Natural killer cell treated with Interleukin-12 subunit alpha and Interleukin-12 subunit beta and Interleukin-15 and Interleukin-18, amount 100 ng/mL, for 72 hours (primary cell): ENCODE measurements around the gene ECHS1. TPM values are rescaled to one million over a fixed set of nuclear protein-coding genes. Genes with fewer than 3 reads are reported as not detected.

Experiments
- ATAC-seq, 2 donors: fragments of 150-1000 bp; cut with Tn5 transposase in 1 of 2; sonication (Bioruptor Pico), chemical (Tn5 transposase) in 1 of 2; 2 replicates each; pipeline ENCODE4 v1.10.0; 2021
- DNase-seq: peaks from one replicate; pipeline ENCODE4 v3.0.0; 2022; ENCODE audit warnings: low spot score
- H3K27ac Mint-ChIP-seq, 2 donors: 1 replicate in 1 of 2; 2 replicates in 1 of 2; pipeline ENCODE4 v1.8.0; 2022; ENCODE audit warnings: mixed read lengths in 2 of 2, mild to moderate bottlenecking in 1 of 2, moderate library complexity in 1 of 2
- H3K27me3 Mint-ChIP-seq, 2 donors: 1 replicate in 1 of 2; 2 replicates in 1 of 2; pipeline ENCODE4 v1.8.0; 2022; ENCODE audit warnings: mixed read lengths in 2 of 2
- H3K36me3 Mint-ChIP-seq: one replicate; pipeline ENCODE4 v1.8.0; 2022; ENCODE audit warnings: mixed read lengths
- H3K4me1 Mint-ChIP-seq, 2 donors: 1 replicate in 1 of 2; 2 replicates in 1 of 2; pipeline ENCODE4 v1.8.0; 2022; ENCODE audit warnings: low read depth in 2 of 2, mixed read lengths in 2 of 2, mild to moderate bottlenecking in 1 of 2
- H3K4me3 Mint-ChIP-seq: one replicate; pipeline ENCODE4 v1.8.0; 2022; ENCODE audit warnings: mixed read lengths
- H3K9me3 Mint-ChIP-seq: 2 replicates; pipeline ENCODE4 v1.8.0; 2022; ENCODE audit warnings: mixed read lengths
- total RNA-seq, 2 donors: library from RNA; stranded (reverse); gene quantifications; one replicate each; pipeline ENCODE4 v1.2.3, GENCODE V29; 2022

The ECHS1 gene
- total RNA-seq, 2 donors from 2014 or later, result 44.5 to 52.7 TPM

DNA sequence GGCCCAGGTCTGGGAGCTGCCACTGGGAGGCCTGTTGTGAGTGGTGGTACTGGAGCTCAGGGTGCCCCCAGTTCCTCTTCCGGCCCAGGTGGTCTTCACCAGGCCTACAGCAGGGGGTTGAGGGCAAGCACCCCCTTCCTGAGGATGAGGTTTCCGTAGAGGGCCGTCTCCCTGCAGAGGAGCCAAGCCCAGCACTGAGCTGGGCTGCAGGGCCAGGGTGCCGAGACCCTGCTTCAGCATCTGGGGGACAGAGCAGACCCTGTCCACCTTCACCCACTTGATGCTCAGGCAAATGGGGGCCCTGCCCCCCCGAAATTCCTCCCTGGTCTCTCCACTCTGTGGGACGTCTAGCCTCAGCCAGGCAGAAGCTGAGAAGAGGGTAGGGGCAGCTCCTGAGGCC lies 17.9 kb downstream of the ECHS1 start:
- Mint-ChIP-seq H3K9me3 (no peaks in the 10 kb centered on the region), H3K27me3 (no peaks in the 10 kb centered on the region), H3K4me1 (no peaks in the 10 kb centered on the region), H3K27ac (no peak overlapping the region), H3K36me3 (no peaks in the 10 kb centered on the region), H3K4me3 (no peak overlapping the region)
- ATAC-seq, result no peak
- no peak for DNase-seq

DNA sequence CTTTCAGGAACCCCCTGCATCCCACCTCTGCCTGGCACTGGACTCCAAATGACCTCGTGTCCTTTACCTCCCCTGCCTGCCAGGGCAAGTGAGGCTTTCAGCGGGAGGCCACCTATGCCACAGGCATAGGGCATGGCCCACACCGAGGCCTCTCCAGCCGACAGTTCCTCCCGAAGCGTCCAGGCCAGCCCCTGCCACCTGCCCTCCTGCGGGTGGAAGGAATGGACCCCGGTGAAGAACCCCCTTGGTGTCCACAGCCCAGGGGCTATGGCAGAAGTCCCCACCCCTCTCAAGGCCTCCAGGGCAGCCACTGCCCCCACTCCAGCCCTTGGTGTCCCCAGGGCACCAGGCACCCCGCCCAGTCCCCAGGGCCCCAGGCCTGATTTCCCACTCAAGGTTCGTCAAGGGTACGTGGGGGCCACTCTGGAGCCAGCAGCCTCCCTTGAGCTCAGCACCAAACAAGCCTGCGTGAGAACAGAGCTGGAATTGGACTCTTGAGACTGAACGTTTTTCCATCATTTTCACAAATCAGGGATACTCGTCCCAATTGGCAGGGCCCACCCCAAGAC lies 18.4 kb downstream of the ECHS1 start:
- no peak overlapping the region for H3K27ac Mint-ChIP-seq

GRCh38 chr10:133353988-133354605 lies 19.1 kb downstream of the ECHS1 start:
- Mint-ChIP-seq H3K9me3 (no peaks in the 10 kb centered on the region), H3K4me1 (peaks cover 2 to 3% of the 10 kb centered on the region in 2 donors), H3K36me3 (no peaks in the 10 kb centered on the region), H3K27me3 (peaks cover 2 to 5% of the 10 kb centered on the region in 2 donors), H3K4me3 (no peak overlapping the region), H3K27ac (no peak overlapping the region)
- ATAC-seq (no peak), DNase-seq (no peak)

More for the DNA sequence above, 18.4 kb downstream of the ECHS1 start:
- Mint-ChIP-seq H3K27me3 (no peaks in the 10 kb centered on the region), H3K4me1 (no peaks in the 10 kb centered on the region), H3K36me3 (no peaks in the 10 kb centered on the region), H3K9me3 (no peaks in the 10 kb centered on the region), H3K4me3 (no peak overlapping the region)
- DNase-seq (no peak), ATAC-seq (no peak)

DNA sequence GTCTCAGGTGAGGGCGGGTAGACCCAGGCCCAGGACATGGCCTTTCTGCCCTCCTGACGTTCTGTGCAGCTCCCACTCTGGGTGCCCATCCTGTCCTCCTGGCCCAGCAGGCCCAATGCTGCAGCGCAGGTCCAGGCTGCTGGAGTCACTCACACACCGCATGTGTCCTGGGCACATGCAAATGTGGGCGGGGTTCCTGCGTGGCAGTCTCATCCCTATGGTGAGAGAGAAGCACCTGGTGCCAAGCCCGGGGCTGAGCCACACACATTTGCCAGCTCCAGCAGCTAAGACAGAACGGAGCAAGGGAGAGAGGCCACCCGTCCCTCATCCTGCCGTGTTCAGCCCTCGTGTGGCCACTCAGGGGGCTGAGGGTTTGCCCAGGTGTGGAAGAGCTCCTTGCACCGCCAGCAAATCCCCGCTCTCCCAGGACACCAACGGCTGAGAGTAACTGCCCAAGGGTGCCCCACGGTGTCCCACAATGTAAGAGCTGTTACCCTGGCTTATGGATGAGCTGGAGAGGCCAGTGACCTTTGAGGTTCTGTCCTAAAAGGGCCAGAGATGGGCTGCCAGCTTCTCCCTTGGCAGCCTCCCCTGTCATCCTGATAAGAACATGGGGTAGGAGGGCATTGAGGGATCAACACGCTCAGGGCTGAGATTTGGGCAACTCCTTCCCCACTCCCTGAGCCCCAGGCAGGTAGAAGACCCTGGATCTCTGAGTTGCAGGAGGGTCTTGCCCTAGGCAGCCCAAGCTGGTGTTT lies 19.8 kb downstream of the ECHS1 start:
- ATAC-seq, result no peak
- no peaks in the 10 kb centered on the region for H3K9me3 Mint-ChIP-seq
- no peak overlapping the region for H3K4me3 Mint-ChIP-seq
- no peaks in the 10 kb centered on the region for H3K36me3 Mint-ChIP-seq
- DNase-seq, result no peak
- H3K4me1 Mint-ChIP-seq, result peaks cover 3 to 5% of the 10 kb centered on the region in 2 donors
- peaks cover 4 to 9% of the 10 kb centered on the region in 2 donors for H3K27me3 Mint-ChIP-seq
- no peak overlapping the region for H3K27ac Mint-ChIP-seq

DNA sequence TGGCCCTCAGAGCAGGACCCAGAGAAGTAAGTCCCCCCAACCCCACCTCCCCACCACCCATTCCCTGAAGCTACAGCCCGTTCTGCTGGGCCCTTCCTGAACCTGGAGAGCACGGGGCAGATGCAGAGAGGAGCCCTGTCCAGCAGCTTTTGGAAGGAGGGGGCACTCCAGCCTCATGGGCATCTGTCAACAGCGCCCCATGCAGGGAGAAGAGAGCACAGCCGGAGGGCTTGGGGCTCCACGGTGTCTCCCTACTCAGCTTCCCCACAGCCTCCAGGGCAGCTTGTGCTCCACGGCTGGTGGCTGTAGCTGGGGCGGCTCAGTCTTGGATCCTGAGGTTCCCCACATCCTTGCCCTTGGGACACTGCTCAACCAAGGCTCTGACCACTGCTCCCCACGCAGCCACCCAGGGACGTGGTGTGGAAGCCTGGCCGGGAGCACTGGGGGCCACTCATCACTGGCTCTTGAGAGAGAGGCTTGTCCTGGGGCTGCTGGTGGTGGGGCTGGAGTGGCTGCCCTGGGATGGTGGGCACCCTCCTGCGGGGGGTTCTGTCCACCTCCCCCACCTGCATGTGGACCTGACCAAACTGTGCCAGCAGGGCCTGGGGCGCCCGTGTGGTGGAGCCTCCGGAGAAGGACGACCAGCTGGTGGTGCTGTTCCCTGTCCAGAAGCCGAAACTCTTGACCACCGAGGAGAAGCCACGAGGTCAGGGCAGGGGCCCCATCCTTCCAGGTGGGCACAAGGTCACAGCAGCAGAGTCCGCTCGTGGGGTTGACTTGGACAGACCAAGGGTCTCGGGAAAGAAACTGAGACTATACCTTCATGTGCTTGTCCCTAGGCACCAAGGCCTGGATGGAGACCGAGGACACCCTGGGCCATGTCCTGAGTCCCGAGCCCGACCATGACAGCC lies 21.5 kb downstream of the ECHS1 start:
- Mint-ChIP-seq H3K4me3 (no peak overlapping the region), H3K9me3 (no peaks in the 10 kb centered on the region), H3K27ac (no peak overlapping the region), H3K4me1 (peaks cover 3 to 5% of the 10 kb centered on the region in 2 donors), H3K36me3 (no peaks in the 10 kb centered on the region), H3K27me3 (peaks cover 4 to 9% of the 10 kb centered on the region in 2 donors)
- no peak for DNase-seq
- no peak for ATAC-seq

- no peak overlapping the region for H3K27ac Mint-ChIP-seq
- H3K9me3 Mint-ChIP-seq, result no peaks in the 10 kb centered on the region
- peaks cover 4 to 9% of the 10 kb centered on the region in 2 donors for H3K27me3 Mint-ChIP-seq
Observed at GRCh38 chr10:133350950-133351329, 22.2 kb downstream of the ECHS1 start.

DNA sequence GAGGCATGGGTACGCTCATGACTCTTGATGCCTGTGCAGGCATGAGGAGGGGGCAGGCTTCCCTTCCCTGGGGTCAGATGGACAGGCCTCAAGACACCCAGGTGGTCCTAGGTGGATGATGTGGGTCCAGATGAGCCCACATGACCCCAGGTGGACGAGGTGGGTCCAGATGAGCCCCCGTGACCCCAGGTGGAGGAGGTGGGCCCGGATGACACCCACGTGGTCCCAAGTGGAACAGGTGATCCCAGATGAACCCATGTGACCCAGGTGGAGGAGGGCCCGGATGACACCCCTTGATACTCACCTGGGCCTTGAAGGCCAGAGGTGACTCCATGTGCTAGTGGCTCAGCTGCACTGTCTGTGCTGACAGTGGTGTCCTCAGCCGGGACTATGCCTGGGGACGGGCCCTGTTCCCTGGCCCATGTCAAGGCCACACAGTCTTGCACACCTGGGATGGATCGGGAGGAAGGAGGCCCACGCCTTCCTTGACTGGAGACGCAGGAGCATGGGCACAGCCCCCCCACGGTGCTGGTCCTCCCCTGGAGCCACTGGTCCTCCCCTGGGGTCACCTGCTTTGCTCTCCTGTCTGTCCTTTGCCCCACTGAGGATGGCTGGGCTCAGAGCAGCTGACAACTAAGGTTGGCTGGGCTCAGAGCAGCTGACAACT lies 22.7 kb downstream of the ECHS1 start:
- no peaks in the 10 kb centered on the region for H3K9me3 Mint-ChIP-seq
- no peak for ATAC-seq
- DNase-seq, result no peak
- no peaks in the 10 kb centered on the region for H3K36me3 Mint-ChIP-seq
- no peak overlapping the region for H3K4me3 Mint-ChIP-seq
- no peak overlapping the region for H3K27ac Mint-ChIP-seq
- H3K27me3 Mint-ChIP-seq, result peaks cover 9% of the 10 kb centered on the region in 2 donors
- peaks cover 3 to 5% of the 10 kb centered on the region in 2 donors for H3K4me1 Mint-ChIP-seq

More at GRCh38 chr10:133350950-133351329, 22.2 kb downstream of the ECHS1 start:
- no peak for ATAC-seq
- Mint-ChIP-seq H3K36me3 (no peaks in the 10 kb centered on the region), H3K4me3 (no peak overlapping the region), H3K4me1 (peaks cover 3 to 5% of the 10 kb centered on the region in 2 donors)
- DNase-seq, result no peak

GRCh38 chr10:133349577-133350011 lies 23.6 kb downstream of the ECHS1 start:
- H3K36me3 Mint-ChIP-seq, result no peaks in the 10 kb centered on the region
- H3K9me3 Mint-ChIP-seq, result no peaks in the 10 kb centered on the region
- H3K4me3 Mint-ChIP-seq, result no peak overlapping the region
- ATAC-seq (no peak), DNase-seq (no peak)
- no peak overlapping the region for H3K27ac Mint-ChIP-seq
- peaks cover 9 to 12% of the 10 kb centered on the region in 2 donors for H3K27me3 Mint-ChIP-seq
- peaks cover 3 to 5% of the 10 kb centered on the region in 2 donors for H3K4me1 Mint-ChIP-seq

- Mint-ChIP-seq H3K27me3 (peaks cover 9 to 14% of the 10 kb centered on the region in 2 donors), H3K4me1 (peaks cover 3 to 5% of the 10 kb centered on the region in 2 donors), H3K9me3 (no peaks in the 10 kb centered on the region), H3K4me3 (no peak overlapping the region), H3K36me3 (no peaks in the 10 kb centered on the region), H3K27ac (no peak overlapping the region)
- no peak for ATAC-seq
- no peak for DNase-seq
Observed at GRCh38 chr10:133349160-133349568, 24.0 kb downstream of the ECHS1 start.

GRCh38 chr10:133347710-133348517 lies 25.2 kb downstream of the ECHS1 start:
- no peak overlapping the region for H3K27ac Mint-ChIP-seq
- H3K9me3 Mint-ChIP-seq, result no peaks in the 10 kb centered on the region
- H3K36me3 Mint-ChIP-seq, result no peaks in the 10 kb centered on the region
- no peak overlapping the region for H3K4me3 Mint-ChIP-seq
- H3K27me3 Mint-ChIP-seq, result peaks cover 14 to 21% of the 10 kb centered on the region in 2 donors
- H3K4me1 Mint-ChIP-seq, result peaks cover 3 to 5% of the 10 kb centered on the region in 2 donors
- no peak for ATAC-seq
- no peak for DNase-seq

GRCh38 chr10:133346413-133346812 lies 26.7 kb downstream of the ECHS1 start:
- Mint-ChIP-seq H3K4me1 (peaks cover 3 to 5% of the 10 kb centered on the region in 2 donors), H3K9me3 (no peaks in the 10 kb centered on the region), H3K4me3 (no peak overlapping the region), H3K27me3 (peaks cover 23 to 27% of the 10 kb centered on the region in 2 donors), H3K36me3 (no peaks in the 10 kb centered on the region), H3K27ac (no peak overlapping the region)
- no peak for DNase-seq
- ATAC-seq, result no peak

GRCh38 chr10:133344236-133344635 lies 28.9 kb downstream of the ECHS1 start:
- Mint-ChIP-seq H3K36me3 (no peaks in the 10 kb centered on the region), H3K27me3 (peaks cover 22 to 26% of the 10 kb centered on the region in 2 donors), H3K4me3 (no peak overlapping the region), H3K4me1 (peaks cover 3% of the 10 kb centered on the region in 2 donors), H3K27ac (no peak overlapping the region), H3K9me3 (no peaks in the 10 kb centered on the region)
- no peak for DNase-seq
- ATAC-seq, result no peak
